CD8-positive, alpha-beta memory T cell (primary cell): ENCODE data around the gene GUCY1A2. TPM values are rescaled to one million over a fixed set of nuclear protein-coding genes. Genes with fewer than 3 reads are reported as not detected.

Experiments
- CTCF ChIA-PET: fragments of 350-600 bp; sonication (Branson Sonifier 250); formaldehyde crosslinking; loops from one replicate; lab custom pipeline; 2021; ENCODE audit warnings: antibody characterized with exemption; lab: Charles Lee
- POLR2A ChIA-PET: fragments of 350-600 bp; sonication (Branson Sonifier 250); formaldehyde crosslinking; loops from one replicate; lab custom pipeline; 2021; ENCODE audit warnings: antibody characterized with exemption; lab: Charles Lee
- DNase-seq, 5 donors: peaks; one replicate each; pipeline versions ENCODE4 v3.0.0 to v3.0.0-alpha.2; 2020 to 2022; ENCODE audit warnings: mixed read lengths in 1 of 5
- H3K27ac ChIP-seq: one replicate; pipeline ENCODE4 v1.7.0; 2013; ENCODE audit warnings: low read depth, mild to moderate bottlenecking, low read length, moderate library complexity
- H3K27me3 ChIP-seq: 2 replicates; pipeline ENCODE4 v1.7.0; 2013; ENCODE audit warnings: low read length, mild to moderate bottlenecking; ENCODE audit not compliant: insufficient read depth, poor library complexity, severe bottlenecking
- H3K36me3 ChIP-seq: 2 replicates; pipeline ENCODE4 v1.7.0; 2013; ENCODE audit warnings: mild to moderate bottlenecking, low read length, moderate library complexity; ENCODE audit not compliant: insufficient read depth
- H3K4me1 ChIP-seq: 2 replicates; pipeline ENCODE4 v1.7.0; 2013; ENCODE audit warnings: mild to moderate bottlenecking, low read length, moderate library complexity; ENCODE audit not compliant: insufficient read depth
- H3K4me3 ChIP-seq: 2 replicates; pipeline ENCODE4 v1.7.0; 2013; ENCODE audit warnings: mild to moderate bottlenecking, low read length
- H3K9me3 ChIP-seq: 2 replicates; pipeline ENCODE4 v1.7.0; 2013; ENCODE audit warnings: mild to moderate bottlenecking, low read length
- H3K27ac Mint-ChIP-seq, 8 donors: one replicate each; pipeline ENCODE4 v1.8.0; 2020 to 2021; ENCODE audit warnings: mixed read lengths in 8 of 8, mild to moderate bottlenecking in 6 of 8, inconsistent platforms in 3 of 8, moderate library complexity in 3 of 8
- H3K27me3 Mint-ChIP-seq, 2 donors: one replicate each; pipeline ENCODE4 v1.8.0; 2020 to 2021; ENCODE audit warnings: mixed read lengths in 2 of 2, mild to moderate bottlenecking in 1 of 2, moderate library complexity in 1 of 2
- H3K36me3 Mint-ChIP-seq, 3 donors: one replicate each; pipeline ENCODE4 v1.8.0; 2020 to 2021; ENCODE audit warnings: mixed read lengths in 3 of 3, inconsistent platforms in 1 of 3, mild to moderate bottlenecking in 1 of 3
- H3K4me1 Mint-ChIP-seq, 3 donors: one replicate each; pipeline ENCODE4 v1.8.0; 2020 to 2021; ENCODE audit warnings: mixed read lengths in 3 of 3, inconsistent platforms in 1 of 3, mild to moderate bottlenecking in 1 of 3
- H3K4me3 Mint-ChIP-seq, 7 donors: one replicate each; pipeline ENCODE4 v1.8.0; 2020 to 2021; ENCODE audit warnings: mixed read lengths in 7 of 7, mild to moderate bottlenecking in 6 of 7, moderate library complexity in 4 of 7, inconsistent platforms in 2 of 7
- H3K9me3 Mint-ChIP-seq, 5 donors: one replicate each; pipeline ENCODE4 v1.8.0; 2020 to 2022; ENCODE audit warnings: mixed read lengths in 5 of 5, mild to moderate bottlenecking in 3 of 5, moderate library complexity in 2 of 5, inconsistent platforms in 1 of 5
- polyA plus RNA-seq: library from polyadenylated mRNA; unstranded; fragments of 300-500 nt; fragmentation: Illumina TruSeq; gene quantifications from one replicate; pipeline ENCODE4 v1.2.3, GENCODE V29; 2021
- total RNA-seq, 2 experiments: library from RNA; stranded (reverse); gene quantifications; one replicate each; pipeline ENCODE4 v1.2.3, GENCODE V29; 2021

GUCY1A2 gene
- total and polyA plus RNA-seq, 3 experiments from 2014 or later: not detected

- no peak overlapping the region for H3K27ac Mint-ChIP-seq
- H3K36me3 ChIP-seq: no peaks in the 10 kb centered on the region
- no peaks in the 10 kb centered on the region for H3K4me1 Mint-ChIP-seq
- POLR2A ChIA-PET: no interaction called here
- no peak for DNase-seq
- H3K27ac ChIP-seq: no peak overlapping the region
- CTCF ChIA-PET: no interaction called here
- H3K4me1 ChIP-seq: no peaks in the 10 kb centered on the region
- no peak overlapping the region for H3K4me3 Mint-ChIP-seq
- H3K36me3 Mint-ChIP-seq: peaks cover 0 to 4% (median 0%) of the 10 kb centered on the region in 3 donors
- H3K9me3 ChIP-seq: no peaks in the 10 kb centered on the region
- no peaks in the 10 kb centered on the region for H3K27me3 ChIP-seq
- H3K9me3 Mint-ChIP-seq: peaks cover 3 to 20% (median 6%) of the 10 kb centered on the region in 5 donors
- no peak overlapping the region for H3K4me3 ChIP-seq
- no peaks in the 10 kb centered on the region for H3K27me3 Mint-ChIP-seq
These were observed 333.3 kb downstream of the GUCY1A2 start for GRCh38 chr11:106684944-106685343.

GRCh38 chr11:106683435-106683834 is 334.8 kb downstream of the GUCY1A2 start:
- no peak overlapping the region for H3K27ac Mint-ChIP-seq
- no peak overlapping the region for H3K4me3 ChIP-seq
- no peaks in the 10 kb centered on the region for H3K36me3 Mint-ChIP-seq
- H3K27me3 ChIP-seq: no peaks in the 10 kb centered on the region
- H3K9me3 Mint-ChIP-seq: peaks cover 2 to 13% (median 4%) of the 10 kb centered on the region in 5 donors
- ChIA-PET CTCF (no interaction called here), POLR2A (no interaction called here)
- H3K27ac ChIP-seq: no peak overlapping the region
- no peak for DNase-seq
- H3K4me3 Mint-ChIP-seq: no peak overlapping the region
- no peaks in the 10 kb centered on the region for H3K36me3 ChIP-seq
- no peaks in the 10 kb centered on the region for H3K4me1 Mint-ChIP-seq
- H3K4me1 ChIP-seq: no peaks in the 10 kb centered on the region
- H3K27me3 Mint-ChIP-seq: no peaks in the 10 kb centered on the region
- H3K9me3 ChIP-seq: no peaks in the 10 kb centered on the region

GRCh38 chr11:106681435-106681834 is 336.8 kb downstream of the GUCY1A2 start:
- Histone ChIP-seq H3K27ac (no peak overlapping the region), H3K9me3 (no peaks in the 10 kb centered on the region), H3K4me3 (no peak overlapping the region), H3K4me1 (no peaks in the 10 kb centered on the region), H3K27me3 (no peaks in the 10 kb centered on the region), H3K36me3 (no peaks in the 10 kb centered on the region)
- no peaks in the 10 kb centered on the region for H3K36me3 Mint-ChIP-seq
- no peak overlapping the region for H3K4me3 Mint-ChIP-seq
- CTCF ChIA-PET: no interaction called here
- H3K9me3 Mint-ChIP-seq: peaks cover 0 to 5% (median 0%) of the 10 kb centered on the region in 5 donors
- DNase-seq: no peak
- H3K27ac Mint-ChIP-seq: no peak overlapping the region
- no peaks in the 10 kb centered on the region for H3K27me3 Mint-ChIP-seq
- POLR2A ChIA-PET: no interaction called here
- no peaks in the 10 kb centered on the region for H3K4me1 Mint-ChIP-seq

- no peak overlapping the region for H3K27ac ChIP-seq
- no peak overlapping the region for H3K4me3 Mint-ChIP-seq
- no peaks in the 10 kb centered on the region for H3K4me1 ChIP-seq
- no peak overlapping the region for H3K4me3 ChIP-seq
- ChIA-PET POLR2A (no interaction called here), CTCF (no interaction called here)
- H3K36me3 Mint-ChIP-seq: no peaks in the 10 kb centered on the region
- no peaks in the 10 kb centered on the region for H3K4me1 Mint-ChIP-seq
- no peaks in the 10 kb centered on the region for H3K27me3 Mint-ChIP-seq
- H3K9me3 ChIP-seq: no peaks in the 10 kb centered on the region
- peaks cover 0 to 1% (median 0%) of the 10 kb centered on the region in 5 donors for H3K9me3 Mint-ChIP-seq
- no peaks in the 10 kb centered on the region for H3K36me3 ChIP-seq
- no peak for DNase-seq
- no peaks in the 10 kb centered on the region for H3K27me3 ChIP-seq
- no peak overlapping the region for H3K27ac Mint-ChIP-seq
These were observed 338.7 kb downstream of the GUCY1A2 start for GRCh38 chr11:106679581-106679980.

GRCh38 chr11:106679181-106679580 is 339.1 kb downstream of the GUCY1A2 start:
- peaks cover 0 to 2% (median 0%) of the 10 kb centered on the region in 5 donors for H3K9me3 Mint-ChIP-seq
- ChIA-PET POLR2A (no interaction called here), CTCF (no interaction called here)
- Histone ChIP-seq H3K4me3 (no peak overlapping the region), H3K27me3 (no peaks in the 10 kb centered on the region), H3K4me1 (no peaks in the 10 kb centered on the region), H3K36me3 (no peaks in the 10 kb centered on the region), H3K27ac (no peak overlapping the region), H3K9me3 (no peaks in the 10 kb centered on the region)
- no peaks in the 10 kb centered on the region for H3K4me1 Mint-ChIP-seq
- DNase-seq: no peak
- H3K36me3 Mint-ChIP-seq: no peaks in the 10 kb centered on the region
- no peaks in the 10 kb centered on the region for H3K27me3 Mint-ChIP-seq
- no peak overlapping the region for H3K27ac Mint-ChIP-seq
- H3K4me3 Mint-ChIP-seq: no peak overlapping the region

GRCh38 chr11:106670069-106670468 is 348.2 kb downstream of the GUCY1A2 start:
- CTCF ChIA-PET: no interaction called here
- Histone ChIP-seq H3K36me3 (no peaks in the 10 kb centered on the region), H3K4me3 (no peak overlapping the region), H3K9me3 (no peaks in the 10 kb centered on the region), H3K4me1 (no peaks in the 10 kb centered on the region), H3K27ac (no peak overlapping the region), H3K27me3 (no peaks in the 10 kb centered on the region)
- H3K4me1 Mint-ChIP-seq: no peaks in the 10 kb centered on the region
- POLR2A ChIA-PET: no interaction called here
- H3K4me3 Mint-ChIP-seq: no peak overlapping the region
- H3K27ac Mint-ChIP-seq: no peak overlapping the region
- no peak for DNase-seq
- H3K36me3 Mint-ChIP-seq: no peaks in the 10 kb centered on the region
- no peaks in the 10 kb centered on the region for H3K27me3 Mint-ChIP-seq
- H3K9me3 Mint-ChIP-seq: peaks cover 2 to 19% (median 7%) of the 10 kb centered on the region in 5 donors

- Histone ChIP-seq H3K36me3 (no peaks in the 10 kb centered on the region), H3K4me1 (no peaks in the 10 kb centered on the region), H3K27ac (no peak overlapping the region), H3K9me3 (no peaks in the 10 kb centered on the region), H3K27me3 (no peaks in the 10 kb centered on the region), H3K4me3 (no peak overlapping the region)
- Mint-ChIP-seq H3K36me3 (no peaks in the 10 kb centered on the region), H3K4me3 (no peak overlapping the region), H3K4me1 (no peaks in the 10 kb centered on the region), H3K27me3 (no peaks in the 10 kb centered on the region), H3K27ac (no peak overlapping the region), H3K9me3 (peaks cover 3 to 19% (median 7%) of the 10 kb centered on the region in 5 donors)
- POLR2A ChIA-PET: no interaction called here
- CTCF ChIA-PET: no interaction called here
- DNase-seq: no peak
These were observed 350.1 kb downstream of the GUCY1A2 start for GRCh38 chr11:106668147-106668546.

- H3K9me3 ChIP-seq: no peaks in the 10 kb centered on the region
- no peaks in the 10 kb centered on the region for H3K27me3 Mint-ChIP-seq
- H3K36me3 ChIP-seq: no peaks in the 10 kb centered on the region
- ChIA-PET POLR2A (no interaction called here), CTCF (no interaction called here)
- peaks cover 0 to 20% (median 15%) of the 10 kb centered on the region in 5 donors for H3K9me3 Mint-ChIP-seq
- DNase-seq: no peak
- no peaks in the 10 kb centered on the region for H3K27me3 ChIP-seq
- no peak overlapping the region for H3K4me3 ChIP-seq
- H3K27ac Mint-ChIP-seq: no peak overlapping the region
- no peaks in the 10 kb centered on the region for H3K36me3 Mint-ChIP-seq
- H3K4me3 Mint-ChIP-seq: no peak overlapping the region
- no peaks in the 10 kb centered on the region for H3K4me1 Mint-ChIP-seq
- H3K27ac ChIP-seq: no peak overlapping the region
- H3K4me1 ChIP-seq: no peaks in the 10 kb centered on the region
These were observed 361.6 kb downstream of the GUCY1A2 start for GRCh38 chr11:106656646-106657045.

GRCh38 chr11:106644824-106645223 is 373.5 kb downstream of the GUCY1A2 start:
- Mint-ChIP-seq H3K9me3 (peaks cover 0 to 33% (median 8%) of the 10 kb centered on the region in 5 donors), H3K27me3 (no peaks in the 10 kb centered on the region), H3K4me1 (no peaks in the 10 kb centered on the region), H3K27ac (no peak overlapping the region), H3K36me3 (no peaks in the 10 kb centered on the region), H3K4me3 (no peak overlapping the region)
- Histone ChIP-seq H3K4me1 (no peaks in the 10 kb centered on the region), H3K27ac (no peak overlapping the region), H3K4me3 (no peak overlapping the region), H3K36me3 (no peaks in the 10 kb centered on the region), H3K9me3 (no peaks in the 10 kb centered on the region), H3K27me3 (no peaks in the 10 kb centered on the region)
- ChIA-PET CTCF (no interaction called here), POLR2A (no interaction called here)
- DNase-seq: no peak
